NCI-H748 (cell line): Measurements from ENCODE around the gene CBFA2T3.
"Not testable (repeated sequence)": the region's sequence is repeated elsewhere in the genome, so short reads cannot be mapped to it uniquely, and the experiment has no call there.

ENCODE experiments used
- DNase-seq: peaks from one replicate; lab custom pipeline; 2025; ENCODE audit not compliant: unreplicated experiment; lab: John Stamatoyannopoulos, UW

Gene CBFA2T3

GRCh38 chr16:88977018-88977811, at the start of gene CBFA2T3:
Gene CBFA2T3, minus strand, starts transcription at chr16:88977207. Its CDS starts 400 bp downstream, at chr16:88976807.
- DNase-seq, result no peak

- DNase-seq, result no peak
Observed at GRCh38 chr16:89026121-89026612, 49.2 kb upstream of the CBFA2T3 start.

GRCh38 chr16:89025636-89026035, 48.6 kb upstream of the CBFA2T3 start:
- no peak for DNase-seq

- DNase-seq, result no peak
Observed at GRCh38 chr16:89024546-89025060, 47.6 kb upstream of the CBFA2T3 start.

GRCh38 chr16:89023621-89024511, 46.9 kb upstream of the CBFA2T3 start:
- DNase-seq, result no peak

GRCh38 chr16:89023151-89023551, 46.1 kb upstream of the CBFA2T3 start:
- DNase-seq, result no peak

GRCh38 chr16:89022051-89022836, 45.2 kb upstream of the CBFA2T3 start:
- DNase-seq, result no peak

- no peak for DNase-seq
Observed at GRCh38 chr16:89020925-89021595, 44.1 kb upstream of the CBFA2T3 start.

- DNase-seq, result peak; percentile 51
Observed at GRCh38 chr16:89020068-89020924, 43.3 kb upstream of the CBFA2T3 start.

GRCh38 chr16:89019511-89019910, 42.5 kb upstream of the CBFA2T3 start:
- no peak for DNase-seq

- no peak for DNase-seq
Observed at GRCh38 chr16:89018282-89019158, 41.5 kb upstream of the CBFA2T3 start.

- no peak for DNase-seq
Observed at GRCh38 chr16:89017543-89018281, 40.7 kb upstream of the CBFA2T3 start.

- not testable (repeated sequence) for DNase-seq
Observed at GRCh38 chr16:89016561-89016960, 39.6 kb upstream of the CBFA2T3 start.

GRCh38 chr16:89015271-89015859, 38.4 kb upstream of the CBFA2T3 start:
- no peak for DNase-seq

- DNase-seq, result no peak
Observed at GRCh38 chr16:89014403-89015230, 37.6 kb upstream of the CBFA2T3 start.

GRCh38 chr16:89013692-89014402, 36.8 kb upstream of the CBFA2T3 start:
- DNase-seq, result no peak
